Measurements from ENCODE around the gene ABCA3.

ABCA3 gene

GRCh38 chr16:2275476-2276367 lies 64.8 kb downstream of the ABCA3 start:
- no peak for TF ChIP-seq CTCF (IDR thresholded peaks at IDR 0.05; ENCODE audit: insufficient read depth, low read length, poor library complexity, severe bottlenecking)
- Histone ChIP-seq H3K4me3 (replicated peaks; ENCODE audit: low read depth, low read length) (no peak overlapping the region), H3K36me3 (ENCODE audit: control insufficient read depth, insufficient read depth, low read length) (no peaks in the 10 kb centered on the region), H3K27me3 (replicated peaks; ENCODE audit: control insufficient read depth, insufficient read depth, low read length) (no peaks in the 10 kb centered on the region)
- DNase-seq (ENCODE audit: extremely low read depth, insufficient read length), result no peak

- no peak for DNase-seq (ENCODE audit: extremely low read depth, insufficient read length)
- Histone ChIP-seq H3K27me3 (replicated peaks; ENCODE audit: control insufficient read depth, insufficient read depth, low read length) (no peaks in the 10 kb centered on the region), H3K36me3 (ENCODE audit: control insufficient read depth, insufficient read depth, low read length) (no peaks in the 10 kb centered on the region), H3K4me3 (replicated peaks; ENCODE audit: low read depth, low read length) (no peak overlapping the region)
- no peak for TF ChIP-seq CTCF (IDR thresholded peaks at IDR 0.05; ENCODE audit: insufficient read depth, low read length, poor library complexity, severe bottlenecking)
Measured at GRCh38 chr16:2273931-2274330, 66.6 kb downstream of the ABCA3 start.

GRCh38 chr16:2273484-2273883 lies 67.0 kb downstream of the ABCA3 start:
- DNase-seq (ENCODE audit: extremely low read depth, insufficient read length), result no peak
- Histone ChIP-seq H3K27me3 (replicated peaks; ENCODE audit: control insufficient read depth, insufficient read depth, low read length) (no peaks in the 10 kb centered on the region), H3K4me3 (replicated peaks; ENCODE audit: low read depth, low read length) (no peak overlapping the region), H3K36me3 (ENCODE audit: control insufficient read depth, insufficient read depth, low read length) (no peaks in the 10 kb centered on the region)
- TF ChIP-seq CTCF (IDR thresholded peaks at IDR 0.05; ENCODE audit: insufficient read depth, low read length, poor library complexity, severe bottlenecking), result no peak

- DNase-seq (ENCODE audit: extremely low read depth, insufficient read length), result no peak
- H3K27me3 ChIP-seq (replicated peaks; ENCODE audit: control insufficient read depth, insufficient read depth, low read length), result no peaks in the 10 kb centered on the region
- no peak overlapping the region for H3K4me3 ChIP-seq (replicated peaks; ENCODE audit: low read depth, low read length)
- no peak for TF ChIP-seq CTCF (IDR thresholded peaks at IDR 0.05; ENCODE audit: insufficient read depth, low read length, poor library complexity, severe bottlenecking)
- H3K36me3 ChIP-seq (ENCODE audit: control insufficient read depth, insufficient read depth, low read length), result no peaks in the 10 kb centered on the region
Measured at GRCh38 chr16:2271848-2272461, 68.6 kb downstream of the ABCA3 start.

GRCh38 chr16:2270588-2271470 lies 69.7 kb downstream of the ABCA3 start:
- Histone ChIP-seq H3K36me3 (ENCODE audit: control insufficient read depth, insufficient read depth, low read length) (peaks cover 2% of the 10 kb centered on the region; the same call in 1 of the 2 replicates), H3K27me3 (replicated peaks; ENCODE audit: control insufficient read depth, insufficient read depth, low read length) (no peaks in the 10 kb centered on the region), H3K4me3 (replicated peaks; ENCODE audit: low read depth, low read length) (no peak overlapping the region)
- TF ChIP-seq CTCF (IDR thresholded peaks at IDR 0.05; ENCODE audit: insufficient read depth, low read length, poor library complexity, severe bottlenecking), result no peak
- DNase-seq (ENCODE audit: extremely low read depth, insufficient read length), result no peak

Measured in GM06990 (cell line).